ENCODE measurements around the gene ATXN2.

Gene ATXN2

DNA sequence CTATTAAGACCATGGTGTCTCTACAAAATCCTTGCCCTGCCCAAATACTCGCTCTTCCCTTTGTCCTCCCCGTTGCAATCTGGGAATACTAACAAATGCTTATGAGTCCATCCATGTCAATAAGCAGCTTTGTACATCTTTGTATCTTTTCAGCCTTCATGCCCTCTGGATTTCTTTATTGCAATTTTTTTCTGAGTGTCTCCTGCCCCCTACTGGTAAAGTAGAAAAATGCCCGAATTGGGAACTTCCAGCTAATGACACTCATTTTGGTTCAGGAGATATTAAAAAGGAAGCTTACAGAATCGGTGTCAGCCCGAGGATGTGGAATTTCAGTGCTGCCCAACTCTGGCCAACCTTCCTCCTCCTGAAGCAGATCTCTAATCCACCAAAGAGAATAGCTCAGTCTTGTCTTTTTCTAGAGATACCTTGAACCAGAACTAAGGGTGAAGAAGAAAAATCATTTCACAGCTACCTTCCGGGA lies 147.4 kb downstream of the ATXN2 start:
- DNase-seq (ENCODE audit: low read depth) = no peak

DNA sequence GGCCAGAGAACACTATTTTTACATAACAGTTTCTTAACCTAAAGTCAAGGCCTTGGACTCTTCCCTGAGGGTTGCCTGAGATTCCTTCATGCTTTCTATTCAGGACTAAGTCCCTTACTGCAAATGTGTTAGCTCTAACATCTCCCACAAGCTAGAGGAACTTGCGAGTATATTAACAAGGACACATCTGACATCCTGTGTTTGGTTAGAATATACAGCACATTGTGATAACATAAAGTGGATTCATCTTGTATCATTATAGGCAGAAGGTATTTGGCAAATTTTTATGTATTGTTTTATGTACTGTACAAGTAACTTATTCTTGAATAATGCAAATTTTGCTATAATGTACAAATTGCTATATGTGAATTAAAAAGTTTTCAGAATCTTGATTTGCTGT lies 147.9 kb downstream of the ATXN2 start:
- no peak for DNase-seq (ENCODE audit: low read depth)

DNA sequence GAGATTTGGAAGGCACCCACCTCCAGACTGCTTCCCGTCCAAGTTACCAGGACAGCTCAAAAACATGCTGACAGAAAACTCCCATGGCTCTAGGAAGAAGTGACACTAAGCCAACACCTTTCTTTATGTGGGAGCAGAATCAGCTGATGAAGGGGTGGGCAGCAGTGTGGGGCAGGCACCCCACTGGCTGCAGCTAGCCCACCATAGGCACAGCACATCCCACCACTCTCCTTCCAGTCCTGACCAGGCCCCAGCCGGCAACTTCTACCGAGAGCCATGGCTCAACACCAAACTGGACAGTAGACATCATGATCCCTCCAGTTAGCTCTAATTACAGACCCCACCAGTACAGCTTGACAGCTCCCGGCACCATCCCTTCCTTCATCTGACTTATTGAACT lies 148.4 kb downstream of the ATXN2 start:
- DNase-seq (ENCODE audit: low read depth) = no peak

DNA sequence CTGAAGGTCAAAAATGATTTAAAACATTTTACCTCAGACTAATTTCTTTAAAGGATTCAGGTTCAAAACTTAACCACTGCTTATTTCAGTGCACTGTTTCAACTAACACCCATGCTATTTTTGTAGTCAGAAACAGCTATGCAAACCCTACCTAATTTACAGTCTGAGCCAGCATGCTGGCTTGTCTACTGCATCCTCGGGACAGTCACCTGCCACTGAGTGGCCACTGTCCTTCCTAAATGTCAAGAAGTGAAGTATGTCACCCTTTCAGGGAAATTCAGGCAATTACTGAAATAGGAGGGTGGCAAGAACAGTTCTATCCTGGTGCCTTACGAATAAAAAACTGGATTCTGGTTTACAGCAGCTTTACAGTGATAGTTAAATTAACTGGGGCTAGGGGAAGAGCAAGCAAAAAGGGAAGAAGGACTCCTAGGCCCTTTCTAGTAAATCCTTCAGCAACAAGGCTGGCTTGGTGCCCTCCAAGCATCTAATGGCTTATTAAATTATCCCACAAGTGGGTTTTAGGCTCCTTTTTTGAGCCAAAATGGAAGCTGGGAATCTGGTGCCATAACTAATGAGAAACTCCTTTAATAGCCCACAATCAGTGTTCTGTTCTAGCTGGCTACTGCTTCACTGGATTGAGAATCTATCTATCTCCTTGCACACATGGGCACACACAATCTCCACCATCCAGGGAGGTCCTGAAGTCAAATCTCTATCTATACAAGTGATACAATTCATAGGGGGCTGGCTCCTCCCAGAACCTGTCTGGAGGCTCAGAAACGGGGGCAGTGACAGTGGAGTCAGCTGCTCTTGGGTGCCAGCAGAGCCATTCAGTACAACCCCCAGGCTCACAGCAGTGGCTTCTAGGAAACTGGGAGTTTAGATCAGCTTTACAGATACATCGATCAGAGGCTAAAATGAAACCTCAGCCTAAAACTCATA lies 150.0 kb downstream of the ATXN2 start:
- DNase-seq (ENCODE audit: low read depth) = no peak

DNA sequence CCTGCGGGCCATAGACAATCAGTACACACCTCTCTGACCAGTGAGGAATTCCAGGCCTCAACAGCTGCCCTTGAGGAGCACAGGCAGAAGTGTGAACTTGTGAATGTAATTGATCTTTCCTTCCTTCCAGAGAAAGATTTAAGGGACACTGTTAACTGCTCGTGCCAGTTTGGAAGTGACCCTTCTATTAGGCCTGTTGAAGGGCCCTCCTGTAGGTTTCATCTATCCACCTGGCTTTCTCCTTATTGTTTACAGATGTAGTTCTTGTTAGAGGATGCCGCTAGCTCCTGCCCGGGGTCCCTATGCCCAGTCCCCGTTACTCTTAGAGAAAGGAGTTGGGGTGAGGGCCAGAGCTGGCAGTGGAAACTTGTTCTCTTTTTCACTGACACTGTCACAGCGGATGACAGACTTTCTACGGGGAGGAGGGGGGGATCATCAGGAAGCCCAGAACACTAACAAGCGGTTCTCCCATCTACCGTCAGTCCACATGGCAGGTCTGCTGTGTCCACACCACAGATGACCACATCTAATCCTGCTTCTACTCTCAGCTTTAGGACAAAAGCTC lies 150.8 kb downstream of the ATXN2 start:
- DNase-seq (ENCODE audit: low read depth) = no peak

DNA sequence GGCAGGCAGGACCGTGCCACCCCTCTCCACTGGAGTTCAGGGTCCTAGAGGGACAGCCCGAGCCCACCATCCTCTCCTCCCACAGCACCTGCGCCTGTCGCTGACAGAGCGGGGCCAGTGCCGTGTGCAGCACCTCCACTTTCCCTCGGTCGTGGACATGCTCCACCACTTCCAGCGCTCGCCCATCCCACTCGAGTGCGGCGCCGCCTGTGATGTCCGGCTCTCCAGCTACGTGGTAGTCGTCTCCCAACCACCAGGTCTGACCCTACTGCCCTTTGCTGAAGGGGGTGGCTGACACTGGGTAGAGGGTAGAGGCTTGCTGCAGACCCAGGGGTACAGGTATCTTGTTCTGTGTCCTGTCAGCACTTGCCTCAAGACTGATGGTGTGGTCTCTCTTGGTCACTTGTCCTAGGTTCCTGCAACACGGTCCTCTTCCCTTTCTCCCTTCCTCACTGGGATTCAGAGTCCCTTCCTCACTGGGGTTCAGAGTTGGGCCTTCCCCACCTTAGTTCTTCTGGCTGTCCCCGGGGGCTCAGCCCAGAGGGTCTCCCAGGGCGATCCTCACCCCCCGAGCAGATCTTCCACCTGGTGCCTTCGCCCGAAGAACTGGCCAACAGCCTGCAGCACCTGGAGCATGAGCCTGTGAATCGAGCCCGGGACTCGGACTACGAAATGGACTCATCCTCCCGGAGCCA lies 151.4 kb downstream of the ATXN2 start:
- no peak for DNase-seq (ENCODE audit: low read depth)

DNA sequence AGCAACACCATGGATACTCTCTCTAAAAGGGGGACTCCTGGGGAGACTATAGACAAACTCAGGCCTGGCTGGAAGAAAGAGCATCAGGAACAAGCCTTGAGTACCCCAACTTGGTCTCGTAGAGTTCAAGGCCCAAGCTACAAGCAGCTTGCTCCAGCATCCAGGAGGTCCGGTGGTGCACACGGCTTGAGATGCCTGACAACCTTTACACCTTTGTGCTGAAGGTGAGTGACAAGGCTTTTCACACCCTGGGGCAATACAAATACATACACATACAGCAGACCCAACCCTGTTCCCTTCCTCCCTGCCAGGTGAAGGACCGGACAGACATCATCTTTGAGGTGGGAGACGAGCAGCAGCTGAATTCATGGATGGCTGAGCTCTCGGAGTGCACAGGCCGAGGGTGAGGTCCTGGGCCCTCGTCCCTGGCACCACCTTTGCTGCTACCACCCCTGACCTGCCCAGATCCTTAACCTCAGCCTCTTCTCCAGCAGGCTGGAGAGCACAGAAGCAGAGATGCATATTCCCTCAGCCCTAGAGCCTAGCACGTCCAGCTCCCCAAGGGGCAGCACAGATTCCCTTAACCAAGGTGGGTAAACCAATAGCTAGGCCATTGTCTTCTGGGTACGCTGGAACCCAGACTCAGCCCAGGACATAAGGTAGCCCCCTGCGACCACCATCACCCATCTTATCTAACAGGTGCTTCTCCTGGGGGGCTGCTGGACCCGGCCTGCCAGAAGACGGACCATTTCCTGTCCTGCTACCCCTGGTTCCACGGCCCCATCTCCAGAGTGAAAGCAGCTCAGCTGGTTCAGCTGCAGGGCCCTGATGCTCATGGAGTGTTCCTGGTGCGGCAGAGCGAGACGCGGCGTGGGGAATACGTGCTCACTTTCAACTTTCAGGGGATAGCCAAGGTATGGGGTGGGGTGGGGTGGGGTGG lies 152.2 kb downstream of the ATXN2 start:
- DNase-seq (ENCODE audit: low read depth) = no peak

DNA sequence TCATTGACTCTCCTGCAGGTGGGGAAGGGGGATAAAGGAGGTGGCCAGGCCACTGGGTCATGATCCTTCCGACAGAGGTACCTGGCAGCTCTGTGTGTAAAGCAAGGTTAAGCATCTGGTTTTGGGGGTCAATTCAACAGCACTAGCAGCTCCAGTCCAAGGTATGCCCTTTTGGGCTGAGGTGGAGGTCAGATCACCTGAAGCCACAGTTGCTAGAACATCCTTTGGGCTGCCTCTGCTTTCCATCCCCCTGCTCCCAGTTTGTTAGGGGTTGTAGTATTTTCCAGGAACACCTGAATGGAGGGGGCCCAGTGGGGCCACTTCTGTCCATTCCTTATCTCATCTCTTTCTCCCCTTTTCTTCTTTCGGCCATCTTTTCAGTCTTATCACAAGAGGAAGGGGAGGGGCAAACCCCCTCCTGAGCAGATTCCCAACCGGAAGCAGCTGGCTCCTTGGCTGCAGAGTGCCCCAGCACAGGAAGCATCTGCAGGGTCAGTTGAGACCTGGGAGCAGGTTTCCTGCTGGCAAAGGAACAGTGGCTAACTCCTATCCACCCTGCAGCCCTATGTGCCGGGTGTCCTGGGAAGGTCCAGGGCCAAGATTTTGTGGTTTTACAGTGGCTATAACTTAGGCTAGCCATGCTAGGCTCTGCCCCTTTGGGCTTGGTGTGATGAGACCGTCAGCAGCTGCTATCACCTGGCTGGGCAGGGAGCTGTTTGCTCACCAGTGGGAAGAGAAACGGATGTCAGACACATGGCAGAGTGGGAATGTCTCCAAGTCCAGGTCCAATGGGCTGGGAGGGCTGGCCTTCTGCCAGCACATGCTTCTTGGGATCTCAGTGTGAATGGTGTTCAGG lies 153.2 kb downstream of the ATXN2 start:
- DNase-seq (ENCODE audit: low read depth) = no peak

DNA sequence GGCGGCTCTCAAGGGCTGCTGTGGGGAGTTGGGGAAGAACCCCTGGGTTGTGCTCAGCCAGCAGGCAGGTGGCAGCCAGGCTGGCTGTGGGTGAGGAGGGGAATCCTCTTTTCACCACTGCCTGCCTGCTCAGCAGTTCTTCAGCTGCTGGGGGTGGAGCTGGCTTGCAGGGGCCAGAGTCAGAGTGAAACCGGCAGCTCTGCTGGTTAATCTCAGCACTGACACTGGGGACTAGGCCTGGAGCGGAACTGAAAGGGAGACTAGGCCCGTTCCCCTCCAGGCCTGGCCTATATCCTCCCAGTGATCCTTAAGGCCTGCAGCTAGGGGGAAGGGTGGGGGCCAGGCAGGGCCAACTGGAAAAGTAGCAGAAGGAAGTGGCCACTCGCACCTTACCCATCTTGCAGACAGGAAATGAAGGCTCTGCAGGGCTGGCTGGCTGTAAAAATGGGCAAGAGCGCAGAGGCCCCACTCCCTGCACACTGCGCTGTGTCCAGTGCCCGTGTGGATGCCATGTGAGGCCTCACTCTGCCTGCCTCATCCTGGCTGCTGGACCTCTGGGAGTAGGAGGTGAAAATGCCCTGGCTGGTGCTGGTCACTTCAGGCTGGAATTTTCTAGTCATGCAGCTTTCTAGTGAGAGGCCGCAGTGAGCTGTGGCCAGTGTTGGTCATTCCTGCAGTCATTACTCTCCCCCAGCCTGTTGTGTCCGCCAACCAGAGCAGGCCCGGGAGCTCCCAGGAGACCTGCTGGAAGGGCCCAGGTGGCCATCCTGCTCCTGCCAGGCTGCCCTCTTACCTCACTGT lies 154.0 kb downstream of the ATXN2 start:
- no peak for DNase-seq (ENCODE audit: low read depth)

DNA sequence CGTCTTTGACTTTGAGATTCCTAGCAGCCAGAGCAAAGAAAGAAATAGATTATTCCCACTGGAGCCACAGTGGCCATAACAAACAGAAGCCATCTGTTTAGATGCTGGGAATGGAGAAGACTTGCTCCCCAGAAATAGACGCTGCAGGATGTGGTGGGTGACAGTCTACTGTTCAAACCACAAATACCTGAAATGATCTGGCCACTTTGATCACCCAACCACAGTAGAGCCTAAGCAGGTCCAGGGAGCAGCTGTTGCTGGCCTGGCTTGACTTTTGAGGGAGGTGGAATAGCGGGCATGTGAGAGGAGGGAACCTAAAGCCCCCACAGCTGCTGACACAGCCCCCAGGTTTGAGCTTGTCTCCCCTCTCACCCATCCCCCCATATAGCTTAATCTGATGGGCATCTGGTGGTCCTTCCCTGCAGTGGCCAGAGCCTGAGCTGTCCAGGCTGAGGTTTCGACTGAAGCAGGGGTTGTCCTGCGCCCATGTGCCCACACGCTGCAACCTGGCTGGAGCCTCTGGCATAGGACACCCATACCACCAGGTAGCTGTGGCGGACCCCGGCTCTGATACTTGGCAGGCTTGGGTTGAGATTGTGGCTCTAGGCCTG lies 154.7 kb downstream of the ATXN2 start:
- no peak for DNase-seq (ENCODE audit: low read depth)

DNA sequence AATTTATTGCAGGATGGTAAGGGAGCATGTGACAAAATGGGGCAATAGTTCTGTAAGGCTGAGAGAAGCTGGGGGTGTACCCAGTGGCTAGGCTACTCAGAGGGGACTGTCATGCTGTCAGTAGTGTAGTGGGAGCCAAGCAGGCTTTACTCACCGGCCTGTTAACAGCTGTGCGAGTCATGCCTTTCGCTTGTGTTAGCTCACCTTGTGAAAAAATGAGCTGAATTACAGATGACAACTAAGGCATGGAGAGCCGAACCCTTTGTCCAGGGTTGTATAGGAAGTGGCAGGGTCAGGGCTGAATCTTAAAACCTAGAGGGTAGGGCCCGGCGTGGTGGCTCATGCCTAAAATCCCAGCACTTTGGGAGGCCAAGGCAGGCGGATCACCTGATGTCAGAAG lies 155.5 kb downstream of the ATXN2 start:
- no peak for DNase-seq (ENCODE audit: low read depth)

DNA sequence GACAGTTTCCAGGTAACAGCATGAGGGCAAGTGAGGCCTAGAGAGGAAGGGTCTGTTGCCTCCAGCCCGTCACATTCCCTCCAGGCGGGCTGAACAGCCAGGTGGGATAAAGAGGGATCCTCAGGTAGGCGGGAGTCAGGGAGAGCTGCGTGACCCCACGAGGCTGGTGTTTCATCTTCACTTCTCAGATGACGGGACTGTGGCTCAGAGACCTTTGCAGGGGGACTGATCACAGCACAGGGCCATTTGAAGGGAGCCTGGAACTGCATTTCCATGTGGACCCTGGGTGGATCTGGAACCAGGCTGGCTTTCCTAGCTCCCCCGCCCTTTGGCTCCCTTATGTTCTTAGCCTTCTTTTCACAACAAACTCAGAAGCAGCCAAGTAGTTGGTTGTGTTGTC lies 156.0 kb downstream of the ATXN2 start:
- DNase-seq (ENCODE audit: low read depth) = no peak

DNA sequence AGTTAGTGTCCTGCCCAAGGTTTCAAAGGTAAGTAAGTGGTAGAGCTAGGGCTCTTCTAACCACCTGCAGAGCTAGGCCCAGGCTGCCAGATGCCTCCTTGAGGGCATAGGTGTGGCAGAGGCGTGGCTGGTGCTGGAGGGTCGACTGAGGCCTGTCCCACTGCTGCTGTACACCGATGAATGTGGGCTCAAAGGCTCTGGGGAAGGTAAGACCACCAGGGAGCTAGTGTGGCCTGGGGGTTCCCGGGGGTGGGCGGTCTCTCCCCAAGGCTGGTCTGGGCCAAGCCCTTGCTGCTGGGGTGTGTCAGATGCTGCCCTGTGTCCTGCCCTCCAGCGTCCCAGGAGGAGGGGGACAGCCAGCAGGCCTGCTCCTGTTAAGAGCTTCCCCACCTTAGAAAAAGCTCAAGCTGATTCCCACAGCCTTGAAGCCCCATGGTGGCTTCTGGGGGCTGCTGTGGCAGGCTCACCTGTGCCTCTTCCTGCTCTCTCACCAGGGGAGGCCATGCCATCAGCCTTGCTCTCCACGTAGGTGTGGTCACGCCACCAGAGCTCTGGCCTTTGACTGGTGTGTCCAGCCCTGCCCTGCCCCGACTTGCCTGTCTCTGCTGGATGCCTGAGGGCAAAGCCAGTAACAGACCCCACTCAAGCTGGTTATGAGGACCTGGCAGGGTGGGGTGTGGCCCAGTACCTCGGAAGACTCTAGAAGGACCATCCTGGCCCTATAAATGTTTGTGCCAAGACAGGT lies 156.6 kb downstream of the ATXN2 start:
- DNase-seq (ENCODE audit: low read depth) = no peak

DNA sequence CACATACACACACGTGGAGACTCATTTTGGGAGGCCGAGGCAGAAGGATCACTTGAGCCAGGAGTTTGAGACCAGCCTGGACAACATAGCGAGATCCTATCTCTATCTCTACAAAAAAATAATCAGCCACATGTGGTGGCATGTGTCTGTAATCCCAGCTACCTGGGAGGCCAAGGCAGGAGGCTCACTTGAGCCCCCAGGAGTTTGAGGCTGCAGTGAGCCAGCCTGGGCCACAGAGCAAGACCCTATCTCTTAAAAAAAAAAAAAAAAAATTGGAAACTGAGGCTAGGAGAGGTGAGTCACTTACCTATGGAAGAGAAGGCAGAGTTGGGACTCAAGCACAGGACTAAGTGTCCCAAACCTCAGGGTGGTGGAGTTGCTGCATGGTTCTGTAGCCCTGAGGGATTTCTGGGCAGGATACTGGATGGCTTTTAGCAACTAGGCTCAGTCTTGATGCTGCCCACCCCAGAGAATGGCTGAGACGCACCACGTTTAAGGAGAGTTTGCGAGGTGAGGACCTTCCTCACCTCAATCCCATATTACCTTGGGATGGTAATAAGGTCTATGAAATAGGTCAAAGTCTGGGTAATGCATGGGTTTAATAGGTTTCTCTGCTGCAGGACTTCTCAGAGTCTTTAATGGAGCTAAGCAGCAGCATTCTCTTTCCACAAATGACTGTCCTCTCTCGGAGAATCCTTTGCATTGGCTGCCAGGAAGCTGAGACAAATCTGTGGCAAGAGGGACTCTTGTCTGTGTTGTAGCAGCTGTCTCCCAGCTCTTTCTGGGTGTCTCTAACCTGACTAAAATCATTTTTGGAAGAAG lies 157.8 kb downstream of the ATXN2 start:
- DNase-seq (ENCODE audit: low read depth) = no peak

DNA sequence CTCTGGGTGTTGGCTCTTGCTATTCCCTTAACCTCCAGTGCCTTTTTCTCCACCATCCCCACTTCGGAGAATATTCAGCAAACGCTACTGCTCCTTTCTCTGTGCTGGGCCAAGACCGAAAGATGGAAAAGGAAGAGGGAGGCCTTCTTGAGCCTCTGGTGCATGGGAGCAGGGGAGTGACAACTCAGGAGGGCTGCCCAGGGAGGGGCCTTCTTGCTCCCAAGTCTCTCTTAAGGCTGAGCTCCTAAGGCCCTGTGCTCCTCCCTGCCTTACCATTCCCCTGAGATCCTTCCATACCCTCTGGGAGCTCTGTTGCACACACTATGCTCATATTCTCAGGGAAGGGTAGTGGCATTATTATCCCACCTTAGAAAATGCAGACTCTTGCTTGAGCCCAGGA lies 158.5 kb downstream of the ATXN2 start:
- DNase-seq (ENCODE audit: low read depth) = no peak

DNA sequence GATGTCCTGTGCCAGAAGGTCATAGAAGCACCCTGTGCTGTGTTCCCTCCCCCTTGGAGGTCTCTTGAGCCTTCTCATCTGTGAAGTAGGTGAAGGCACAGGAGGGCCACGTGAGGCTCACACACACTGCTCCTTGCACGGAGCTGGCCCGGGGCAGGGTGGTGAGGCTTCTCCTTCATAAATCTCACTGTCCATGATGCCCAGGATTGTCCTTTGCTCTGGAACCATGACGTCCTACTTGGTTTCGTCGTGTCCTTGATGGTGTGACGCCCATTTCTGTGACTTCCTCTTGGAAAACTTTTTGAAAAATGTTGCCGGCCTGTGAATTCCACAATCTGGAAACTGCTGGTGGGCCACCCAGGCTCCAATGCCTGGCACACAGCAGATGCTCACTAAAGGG lies 159.0 kb downstream of the ATXN2 start:
- DNase-seq (ENCODE audit: low read depth) = no peak

DNA sequence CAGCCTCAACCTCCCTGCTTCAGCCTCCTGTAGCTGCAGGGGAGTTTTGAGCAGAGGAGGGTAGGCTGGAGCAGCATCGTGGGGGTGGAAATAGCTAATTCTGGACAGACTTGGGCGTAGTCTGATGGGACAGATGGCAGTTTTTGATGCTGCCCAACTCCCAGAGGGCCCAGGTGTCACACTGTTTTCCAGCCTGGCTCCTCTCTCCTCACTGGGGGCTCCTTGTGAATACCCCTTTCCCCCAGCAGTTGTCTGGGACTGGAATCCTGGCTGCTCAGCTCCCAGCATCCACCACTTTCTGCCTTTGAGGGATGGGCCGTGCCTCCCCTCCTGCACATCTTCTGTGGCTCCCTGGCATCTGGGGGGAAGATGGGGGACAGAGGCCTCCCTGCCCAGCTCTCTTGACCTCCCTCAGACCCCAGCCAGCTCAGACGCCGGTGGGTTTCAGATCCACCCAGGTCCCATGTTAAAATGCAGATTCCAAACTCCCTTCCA lies 159.4 kb downstream of the ATXN2 start:
- DNase-seq (ENCODE audit: low read depth) = no peak

DNA sequence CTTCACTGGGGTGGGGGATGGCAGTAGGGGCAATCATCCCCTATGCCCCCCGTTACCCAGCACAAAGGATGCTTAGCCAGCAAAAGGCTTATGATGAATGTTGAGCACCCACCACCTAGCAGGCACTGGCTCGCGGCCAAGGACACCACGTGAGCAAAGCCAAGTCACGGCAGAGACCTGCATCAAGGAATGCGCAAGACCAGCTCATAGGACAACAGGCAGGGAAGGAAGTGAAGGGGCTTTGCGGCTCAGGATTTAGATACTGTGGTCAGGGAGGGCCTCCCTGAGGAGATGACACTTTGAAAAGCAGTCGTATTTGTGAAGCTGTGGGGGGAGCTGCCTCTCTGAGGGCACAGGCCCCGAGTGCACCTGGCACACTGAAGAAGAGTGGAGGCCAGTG lies 160.6 kb downstream of the ATXN2 start:
- DNase-seq (ENCODE audit: low read depth) = no peak

All from HS-5 (cell line).